Esophagus muscularis mucosa (tissue), 4 donors: Measurements from ENCODE around the gene FAM89B.

ENCODE experiments used
- EP300 ChIP-seq: sonication (generic); formaldehyde crosslinking; IDR thresholded peaks from one replicate; pipeline ENCODE4 v1.6.1; 2017; ENCODE audit warnings: antibody characterized with exemption
- POLR2A ChIP-seq: fragments of 450-650 bp; IDR thresholded peaks from one replicate; pipeline ENCODE4 v1.6.1; 2017; ENCODE audit warnings: antibody characterized with exemption, moderate library complexity, mild to moderate bottlenecking, low read depth
- POLR2AphosphoS5 ChIP-seq, 2 donors: sonication (generic); formaldehyde crosslinking; IDR thresholded peaks; one replicate each; pipeline ENCODE4 v1.6.1; 2017; ENCODE audit warnings: antibody characterized with exemption in 2 of 2
- TF ChIP-seq, protein P1 (sequence below), 3 experiments: fragments of 200-600 bp in 2 of 3; fragments of 450-650 bp in 1 of 3; sonication (generic) in 2 of 3; IDR thresholded peaks; one replicate each; pipeline ENCODE4 v1.5.1; 2017 to 2019; ENCODE audit warnings: antibody characterized with exemption in 3 of 3, mild to moderate bottlenecking in 2 of 3, moderate library complexity in 1 of 3

DNA sequence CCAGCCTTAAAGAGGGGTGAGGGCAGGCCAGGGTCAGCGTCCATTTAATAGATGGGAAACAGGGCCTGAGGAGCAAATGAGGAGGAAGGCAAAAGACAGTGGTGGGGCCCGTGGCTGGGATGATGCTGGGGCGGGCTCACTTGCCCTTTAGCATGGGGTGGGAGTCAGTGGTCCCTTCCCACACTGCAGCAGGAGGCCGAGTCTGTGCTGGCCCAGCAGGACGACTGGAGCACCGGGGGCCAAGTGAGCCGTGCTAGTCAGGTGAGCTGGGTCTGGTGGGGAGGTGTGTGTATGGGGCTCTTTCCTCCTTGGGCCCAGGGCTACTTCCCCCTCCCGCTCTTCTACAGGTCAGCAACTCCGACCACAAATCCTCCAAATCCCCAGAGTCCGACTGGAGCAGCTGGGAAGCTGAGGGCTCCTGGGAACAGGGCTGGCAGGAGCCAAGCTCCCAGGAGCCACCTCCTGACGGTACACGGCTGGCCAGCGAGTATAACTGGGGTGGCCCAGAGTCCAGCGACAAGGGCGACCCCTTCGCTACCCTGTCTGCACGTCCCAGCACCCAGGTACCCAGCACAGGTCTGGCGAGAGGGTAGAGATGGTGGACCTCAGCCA, 34.6 kb upstream of the FAM89B start:
- TF ChIP-seq, protein P1, sequence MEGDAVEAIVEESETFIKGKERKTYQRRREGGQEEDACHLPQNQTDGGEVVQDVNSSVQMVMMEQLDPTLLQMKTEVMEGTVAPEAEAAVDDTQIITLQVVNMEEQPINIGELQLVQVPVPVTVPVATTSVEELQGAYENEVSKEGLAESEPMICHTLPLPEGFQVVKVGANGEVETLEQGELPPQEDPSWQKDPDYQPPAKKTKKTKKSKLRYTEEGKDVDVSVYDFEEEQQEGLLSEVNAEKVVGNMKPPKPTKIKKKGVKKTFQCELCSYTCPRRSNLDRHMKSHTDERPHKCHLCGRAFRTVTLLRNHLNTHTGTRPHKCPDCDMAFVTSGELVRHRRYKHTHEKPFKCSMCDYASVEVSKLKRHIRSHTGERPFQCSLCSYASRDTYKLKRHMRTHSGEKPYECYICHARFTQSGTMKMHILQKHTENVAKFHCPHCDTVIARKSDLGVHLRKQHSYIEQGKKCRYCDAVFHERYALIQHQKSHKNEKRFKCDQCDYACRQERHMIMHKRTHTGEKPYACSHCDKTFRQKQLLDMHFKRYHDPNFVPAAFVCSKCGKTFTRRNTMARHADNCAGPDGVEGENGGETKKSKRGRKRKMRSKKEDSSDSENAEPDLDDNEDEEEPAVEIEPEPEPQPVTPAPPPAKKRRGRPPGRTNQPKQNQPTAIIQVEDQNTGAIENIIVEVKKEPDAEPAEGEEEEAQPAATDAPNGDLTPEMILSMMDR (IDR thresholded peaks at IDR 0.05): no peak
- TF ChIP-seq POLR2A (no peak), EP300 (no peak), POLR2AphosphoS5 (IDR thresholded peaks at IDR 0.05) (no peak)
